Heart left ventricle (tissue), 13 donors: ENCODE results near the gene OSER1.

Source experiments
- CTCF ChIP-seq, 12 donors: fragments of 200-600 bp; sonication (generic) in 4 of 12; IDR thresholded peaks; one replicate each; pipeline versions ENCODE4 v1.5.0 to v1.8.0; 2018 to 2022; ENCODE audit warnings: antibody characterized with exemption in 12 of 12, mild to moderate bottlenecking in 5 of 12
- POLR2A ChIP-seq, 2 donors: fragments of 450-650 bp; IDR thresholded peaks; one replicate each; pipeline ENCODE4 v1.6.1; 2017; ENCODE audit warnings: antibody characterized with exemption in 2 of 2, mild to moderate bottlenecking in 2 of 2, moderate library complexity in 2 of 2
- donor health status: ischemic (EF 13 %, LVEDD 7.1; RV severe dilation, severe dysfunction).
- donor health status: DM: no; HTN: yes; CAD: no.
- donor health status: DM: no; HTN: no; CAD: no.
- donor health status: ischemic (EF 25% LVEDD 6.9; RV normal size, moderate dysfunction).
- donor health status: ischemic (EF 25% LVEDD 5.7; RV mildly dilated, moderate dysfunction).
- donor health status: ischemic (EF 35%, LVEDD 5.7; RV mildly dilated, moderate dysfunction).
- donor health status: nonischemic (EF 11% LVEDD 7.7; RV severe dilation, severe dysfunction).
- donor health status: DM: yes; HTN: yes; CAD: no.
- donor health status: PGD.
- donor health status: ischemic (EF 29% LVEDD 5.4; RV normal size, mild dysfunction).
- donor health status: nonischemic (EF 23%, LVEDD 6.1; RV moderate dilation, normal function).

- no peak for TF ChIP-seq CTCF (IDR thresholded peaks at IDR 0.05)
- TF ChIP-seq POLR2A (IDR thresholded peaks at IDR 0.05) = no peak
These were observed 29.0 kb downstream of the OSER1 start for GRCh38 chr20:44181611-44182010.
